ENCODE data around the gene MDFI. TPM values are rescaled to one million over a fixed set of nuclear protein-coding genes. Genes with fewer than 3 reads are reported as not detected.
A peak's percentile ranks its signal among the peaks of the same experiment; 100 is the strongest.

MDFI gene
- total and polyA plus RNA-seq, 9 of the 15 experiments (the other 6 are each of a cell fraction or from before 2014, with no cell fraction given): not detected

DNA sequence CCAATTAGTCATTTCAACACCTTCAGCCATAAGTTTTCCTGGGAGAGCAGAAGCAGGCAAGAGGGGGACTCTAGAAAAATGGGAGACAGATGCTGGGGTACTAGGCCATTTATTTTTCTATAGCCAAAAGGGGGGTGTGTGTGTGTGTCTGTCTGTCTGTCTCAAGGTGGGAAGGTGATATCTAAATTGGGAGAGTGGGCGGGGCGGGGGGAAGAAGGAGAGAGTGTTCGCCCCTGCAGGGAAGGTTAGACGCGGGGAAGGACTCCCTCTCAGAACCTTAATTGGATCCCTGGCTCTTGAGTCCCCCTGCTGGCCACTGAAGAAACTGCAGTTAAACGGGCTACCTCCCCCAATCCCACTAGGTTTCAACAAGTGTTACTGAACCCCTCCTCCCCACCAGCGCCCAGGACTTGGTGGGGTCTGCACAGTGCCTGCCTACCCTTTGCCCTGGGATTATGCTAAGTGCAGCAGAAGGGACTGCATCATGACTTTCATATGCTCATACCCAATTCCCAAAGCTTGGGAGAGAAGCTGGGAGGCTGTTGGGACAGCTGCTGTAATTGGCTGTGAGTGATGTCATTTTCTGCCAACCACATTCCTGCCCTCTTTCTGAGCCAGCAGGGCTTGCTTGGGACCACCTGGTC lies 46.3 kb upstream of the MDFI start (continued):
- TF ChIP-seq NR2C2 (CRISPR knock-in tag; IDR thresholded peaks at IDR 0.05) (0 out of 2 replicates have a peak, but pooled peaks have one; percentile 26), NR2C2 (tag; IDR thresholded peaks at IDR 0.05) (no peak), ZKSCAN1 (IDR thresholded peaks at IDR 0.05; ENCODE audit: low read depth, low read length) (no peak), PTBP1 (IDR thresholded peaks at IDR 0.05; ENCODE audit: low read depth, low read length) (0 out of 2 replicates have a peak, but pooled peaks have one; percentile 45), ARHGAP35 (IDR thresholded peaks at IDR 0.05; ENCODE audit: partially characterized antibody) (no peak), ZNF143 (CRISPR knock-in tag; IDR thresholded peaks at IDR 0.05) (no peak), ZBED1 (IDR thresholded peaks at IDR 0.05) (no peak), KLF16 (IDR thresholded peaks at IDR 0.05) (peak; percentile 71; the same call in 1 of the 2 replicates), HDGF (IDR thresholded peaks at IDR 0.05) (0 out of 2 replicates have a peak, but pooled peaks have one; percentile 20), FOXK2 (conservative IDR thresholded peaks at IDR 0.05 in 1 of 2, IDR thresholded peaks at IDR 0.05 in 1 of 2; ENCODE audit: low read depth in 2 of 2) (0 out of 4 replicates have a peak, but pooled peaks of 1 of the 2 experiments have one; percentile 42), ESRRB (CRISPR knock-in tag; IDR thresholded peaks at IDR 0.05; ENCODE audit: borderline replicate concordance) (no peak), NRF1 (conservative IDR thresholded peaks at IDR 0.05 in 1 of 2, IDR thresholded peaks at IDR 0.05 in 1 of 2) (no peak), TAL1 (IDR thresholded peaks at IDR 0.05) (0 out of 2 replicates have a peak, but pooled peaks have one; percentile 6)
- TF ChIP-seq, protein P1, sequence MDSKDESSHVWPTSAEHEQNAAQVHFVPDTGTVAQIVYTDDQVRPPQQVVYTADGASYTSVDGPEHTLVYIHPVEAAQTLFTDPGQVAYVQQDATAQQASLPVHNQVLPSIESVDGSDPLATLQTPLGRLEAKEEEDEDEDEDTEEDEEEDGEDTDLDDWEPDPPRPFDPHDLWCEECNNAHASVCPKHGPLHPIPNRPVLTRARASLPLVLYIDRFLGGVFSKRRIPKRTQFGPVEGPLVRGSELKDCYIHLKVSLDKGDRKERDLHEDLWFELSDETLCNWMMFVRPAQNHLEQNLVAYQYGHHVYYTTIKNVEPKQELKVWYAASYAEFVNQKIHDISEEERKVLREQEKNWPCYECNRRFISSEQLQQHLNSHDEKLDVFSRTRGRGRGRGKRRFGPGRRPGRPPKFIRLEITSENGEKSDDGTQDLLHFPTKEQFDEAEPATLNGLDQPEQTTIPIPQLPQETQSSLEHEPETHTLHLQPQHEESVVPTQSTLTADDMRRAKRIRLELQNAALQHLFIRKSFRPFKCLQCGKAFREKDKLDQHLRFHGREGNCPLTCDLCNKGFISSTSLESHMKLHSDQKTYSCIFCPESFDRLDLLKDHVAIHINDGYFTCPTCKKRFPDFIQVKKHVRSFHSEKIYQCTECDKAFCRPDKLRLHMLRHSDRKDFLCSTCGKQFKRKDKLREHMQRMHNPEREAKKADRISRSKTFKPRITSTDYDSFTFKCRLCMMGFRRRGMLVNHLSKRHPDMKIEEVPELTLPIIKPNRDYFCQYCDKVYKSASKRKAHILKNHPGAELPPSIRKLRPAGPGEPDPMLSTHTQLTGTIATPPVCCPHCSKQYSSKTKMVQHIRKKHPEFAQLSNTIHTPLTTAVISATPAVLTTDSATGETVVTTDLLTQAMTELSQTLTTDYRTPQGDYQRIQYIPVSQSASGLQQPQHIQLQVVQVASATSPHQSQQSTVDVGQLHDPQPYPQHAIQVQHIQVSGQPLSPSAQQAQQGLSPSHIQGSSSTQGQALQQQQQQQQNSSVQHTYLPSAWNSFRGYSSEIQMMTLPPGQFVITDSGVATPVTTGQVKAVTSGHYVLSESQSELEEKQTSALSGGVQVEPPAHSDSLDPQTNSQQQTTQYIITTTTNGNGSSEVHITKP (IDR thresholded peaks at IDR 0.05; ENCODE audit: partially characterized antibody): peak; percentile 91
- TF ChIP-seq, protein P2, sequence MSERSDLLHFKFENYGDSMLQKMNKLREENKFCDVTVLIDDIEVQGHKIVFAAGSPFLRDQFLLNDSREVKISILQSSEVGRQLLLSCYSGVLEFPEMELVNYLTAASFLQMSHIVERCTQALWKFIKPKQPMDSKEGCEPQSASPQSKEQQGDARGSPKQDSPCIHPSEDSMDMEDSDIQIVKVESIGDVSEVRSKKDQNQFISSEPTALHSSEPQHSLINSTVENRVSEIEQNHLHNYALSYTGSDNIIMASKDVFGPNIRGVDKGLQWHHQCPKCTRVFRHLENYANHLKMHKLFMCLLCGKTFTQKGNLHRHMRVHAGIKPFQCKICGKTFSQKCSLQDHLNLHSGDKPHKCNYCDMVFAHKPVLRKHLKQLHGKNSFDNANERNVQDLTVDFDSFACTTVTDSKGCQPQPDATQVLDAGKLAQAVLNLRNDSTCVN (CRISPR knock-in tag; IDR thresholded peaks at IDR 0.05): 0 out of 2 replicates have a peak, but pooled peaks have one; percentile 4
- TF ChIP-seq, protein P3, sequence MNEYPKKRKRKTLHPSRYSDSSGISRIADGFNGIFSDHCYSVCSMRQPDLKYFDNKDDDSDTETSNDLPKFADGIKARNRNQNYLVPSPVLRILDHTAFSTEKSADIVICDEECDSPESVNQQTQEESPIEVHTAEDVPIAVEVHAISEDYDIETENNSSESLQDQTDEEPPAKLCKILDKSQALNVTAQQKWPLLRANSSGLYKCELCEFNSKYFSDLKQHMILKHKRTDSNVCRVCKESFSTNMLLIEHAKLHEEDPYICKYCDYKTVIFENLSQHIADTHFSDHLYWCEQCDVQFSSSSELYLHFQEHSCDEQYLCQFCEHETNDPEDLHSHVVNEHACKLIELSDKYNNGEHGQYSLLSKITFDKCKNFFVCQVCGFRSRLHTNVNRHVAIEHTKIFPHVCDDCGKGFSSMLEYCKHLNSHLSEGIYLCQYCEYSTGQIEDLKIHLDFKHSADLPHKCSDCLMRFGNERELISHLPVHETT (CRISPR knock-in tag; conservative IDR thresholded peaks at IDR 0.05 in 1 of 2, IDR thresholded peaks at IDR 0.05 in 1 of 2): no peak
